Stimulated activated CD4-positive, alpha-beta T cell treated with anti-CD3 and anti-CD28 coated beads, Interleukin-15, amount 100 ng/mL, for 1 hour (primary cell): Measurements from ENCODE around the gene PDZD11.
"Not testable (repeated sequence)": the region's sequence is repeated elsewhere in the genome, so short reads cannot be mapped to it uniquely, and the experiment has no call there.

ENCODE experiments used
- DNase-seq, 2 donors: peaks; one replicate each; pipeline ENCODE4 v3.0.0-alpha.2; 2020; ENCODE audit warnings: low read depth in 1 of 2, low spot score in 1 of 2

The PDZD11 gene

GRCh38 chrX:70289793-70290770, at the start of gene PDZD11, which contains the start of gene KIF4A:
TSS of gene PDZD11 (minus strand) at chrX:70289927. CDS start at chrX:70289341, 586 bp downstream.
TSS of gene KIF4A (plus strand) at chrX:70290104. CDS start at chrX:70290459, 355 bp downstream.
- DNase-seq, result peak; percentile 43 to 56

GRCh38 chrX:70338290-70338689, 48.6 kb upstream of the PDZD11 start:
- no peak for DNase-seq

GRCh38 chrX:70336767-70337166, 47.0 kb upstream of the PDZD11 start:
- DNase-seq, result no peak

DNA sequence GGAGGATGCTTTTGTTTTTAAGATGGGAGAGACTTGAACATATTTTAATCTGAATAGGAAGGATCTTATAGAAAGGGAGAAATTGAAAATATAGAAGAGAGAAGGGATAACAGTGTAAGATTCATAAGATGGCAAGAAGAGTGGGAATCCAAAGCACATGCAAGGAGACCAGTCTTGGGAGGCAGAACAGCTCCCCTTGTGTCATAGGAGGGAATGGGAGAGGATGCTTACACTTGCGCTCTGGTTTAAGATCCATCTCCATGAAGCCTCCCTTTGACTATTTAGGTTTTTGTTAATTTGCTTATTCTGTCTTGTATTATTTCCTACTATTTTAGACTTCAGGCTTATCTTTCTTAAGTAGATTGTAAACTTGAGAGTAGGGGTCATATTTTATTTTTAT, 42.9 kb upstream of the PDZD11 start:
- no peak for DNase-seq

DNA sequence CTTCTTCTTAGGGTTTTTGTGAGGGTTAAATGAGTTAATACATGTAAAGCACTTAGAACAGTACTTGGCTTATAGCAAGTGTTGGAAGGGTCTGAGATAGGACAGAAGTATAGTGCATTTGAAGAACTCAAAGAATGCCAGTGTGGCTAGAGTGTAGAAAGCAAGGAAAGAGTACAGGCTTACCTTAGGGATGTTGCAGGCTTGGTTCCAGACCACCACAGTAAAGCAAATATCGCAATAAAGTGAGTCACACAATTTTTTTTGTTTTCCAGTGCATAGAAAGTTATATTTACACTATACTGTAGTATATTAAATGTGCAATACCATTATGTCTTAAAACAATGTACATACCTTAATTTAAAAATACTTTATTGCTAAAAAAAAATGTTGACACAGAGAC, 41.4 kb upstream of the PDZD11 start:
- no peak for DNase-seq

DNA sequence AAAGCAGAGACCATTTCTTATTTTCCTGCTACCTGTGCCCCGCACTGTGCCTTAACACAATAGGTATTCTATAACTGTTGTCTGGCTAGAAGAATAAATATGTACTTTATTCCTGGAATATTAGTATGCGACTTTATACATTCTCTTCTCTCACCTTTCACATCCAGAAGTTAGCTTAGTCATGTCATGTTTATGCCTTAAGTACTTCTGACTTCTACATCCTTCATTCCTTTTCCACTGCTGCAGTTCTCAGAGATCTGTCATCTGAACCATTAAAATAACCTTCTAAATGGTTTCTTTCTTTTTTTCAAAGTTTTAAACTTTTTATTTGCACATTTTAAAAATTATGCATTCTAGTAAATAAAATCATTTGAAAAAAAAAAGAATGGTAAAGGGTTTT, 34.6 kb upstream of the PDZD11 start:
- no peak for DNase-seq

DNA sequence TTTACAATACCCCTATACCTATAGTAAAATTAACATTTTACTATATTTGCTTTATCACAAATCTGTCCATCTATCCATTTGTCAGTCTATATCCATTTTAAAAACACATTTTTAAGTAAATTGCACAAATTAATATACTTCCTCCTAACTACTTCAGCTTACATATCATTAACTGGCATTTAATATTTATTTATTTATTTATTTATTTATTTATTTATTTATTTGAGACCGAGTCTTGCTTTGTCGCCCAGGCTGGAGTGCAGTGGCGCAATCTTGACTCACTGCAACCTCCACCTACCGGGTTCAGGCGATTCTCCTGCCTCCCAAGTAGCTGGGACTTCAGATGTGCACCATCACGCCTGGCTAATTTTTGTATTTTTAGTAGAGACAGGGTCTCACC, 33.9 kb upstream of the PDZD11 start:
- DNase-seq, result not testable (repeated sequence)

GRCh38 chrX:70322784-70323183, 33.1 kb upstream of the PDZD11 start:
- DNase-seq, result no peak

DNA sequence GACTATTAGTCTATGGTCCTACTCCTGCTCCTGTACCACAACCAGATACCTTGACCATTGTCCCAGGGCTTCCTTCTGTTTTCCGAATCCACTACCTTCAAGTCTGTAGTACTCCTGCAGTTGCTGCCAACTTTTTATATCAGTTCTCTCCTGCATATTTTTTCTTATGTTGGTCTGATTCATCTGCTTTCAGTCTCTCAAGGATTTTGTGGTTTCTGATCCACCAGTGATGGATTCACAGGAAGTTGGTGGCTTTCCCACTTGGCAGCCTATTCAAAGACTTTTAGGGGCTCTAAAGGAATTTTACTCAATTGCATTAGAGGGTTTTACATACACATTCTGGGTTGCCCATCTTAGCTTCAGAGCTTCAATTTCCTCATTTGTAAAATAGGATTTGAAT, 23.8 kb upstream of the PDZD11 start:
- DNase-seq, result no peak

- no peak for DNase-seq
These were observed 12.0 kb upstream of the PDZD11 start for GRCh38 chrX:70301716-70302115.

GRCh38 chrX:70293621-70294020, 3.9 kb upstream of the PDZD11 start:
- no peak for DNase-seq

- DNase-seq, result no peak
These were observed 3.1 kb upstream of the PDZD11 start for GRCh38 chrX:70292788-70293187.

- DNase-seq, result no peak
These were observed 447 bp downstream of the PDZD11 start for GRCh38 chrX:70289168-70289792.

DNA sequence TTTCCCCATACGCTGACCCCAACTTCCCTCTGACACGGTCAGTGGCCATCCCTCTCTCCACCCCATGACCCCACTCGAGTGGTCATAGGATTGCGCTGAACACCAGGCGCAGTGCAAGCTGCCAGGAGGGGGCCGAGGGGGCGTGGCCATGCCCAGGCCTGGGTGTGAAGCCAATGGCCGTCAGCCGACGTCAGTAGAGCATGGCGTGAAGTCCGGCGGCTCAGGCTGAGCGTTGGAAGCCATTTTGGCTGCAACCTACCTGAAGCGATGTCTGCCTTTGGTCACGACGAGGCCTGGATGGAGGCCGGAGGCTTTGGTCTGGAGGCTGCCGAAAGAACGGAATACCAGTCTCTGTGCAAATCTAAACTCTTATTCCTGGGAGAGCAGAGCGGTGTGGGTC, 7.8 kb downstream of the PDZD11 start, which contains the start of gene RAB41:
RAB41 (plus strand) TSS at position 222 of the 400 bp plus-strand sequence; CDS start at position 268, 46 bp downstream.
- no peak for DNase-seq

DNA sequence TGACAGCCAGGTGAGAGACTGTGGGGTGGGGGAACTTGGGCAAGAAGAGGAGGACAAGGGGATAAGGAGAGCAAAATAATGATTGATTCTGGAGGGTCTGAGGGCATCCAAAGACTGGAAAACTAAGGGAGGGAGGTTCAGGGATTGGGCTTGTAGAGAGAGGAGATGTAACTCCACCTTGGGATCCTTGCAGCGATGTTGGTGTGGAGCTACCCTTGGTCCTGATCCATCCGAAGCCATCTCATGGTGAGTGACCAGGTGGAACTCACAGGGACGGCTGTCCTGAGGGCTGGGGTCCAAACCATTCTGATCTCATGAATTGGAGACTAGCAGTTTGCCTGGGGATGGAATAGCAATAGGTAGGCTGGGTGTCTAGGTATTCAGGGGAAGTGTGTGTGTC, 9.2 kb downstream of the PDZD11 start:
- DNase-seq, result no peak

GRCh38 chrX:70279081-70279480, 10.6 kb downstream of the PDZD11 start:
- DNase-seq, result no peak

DNA sequence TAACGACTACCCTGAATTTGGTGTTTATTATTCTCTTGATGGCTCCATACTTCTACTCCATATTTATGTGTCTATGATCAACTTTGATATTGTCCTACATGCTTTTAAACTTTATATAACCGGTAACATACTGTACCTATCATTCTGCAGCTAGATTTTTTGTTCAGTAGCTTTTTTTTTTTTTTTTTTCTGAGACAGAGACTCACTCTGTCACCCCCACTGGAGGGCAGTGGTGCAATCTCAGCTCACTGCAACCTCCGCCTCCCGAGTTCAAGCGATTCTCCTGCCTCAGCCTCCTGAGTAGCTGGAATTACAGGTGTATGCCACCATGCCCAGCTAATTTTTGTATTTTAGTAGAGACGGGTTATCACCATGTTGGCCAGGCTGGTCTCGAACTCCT, 15.7 kb downstream of the PDZD11 start:
- DNase-seq, result not testable (repeated sequence)

GRCh38 chrX:70268034-70268433, 21.7 kb downstream of the PDZD11 start, which contains the start of gene ARR3:
TSS of gene ARR3 (plus strand) at chrX:70268334. CDS start at chrX:70269386, 1,052 bp downstream.
- no peak for DNase-seq

DNA sequence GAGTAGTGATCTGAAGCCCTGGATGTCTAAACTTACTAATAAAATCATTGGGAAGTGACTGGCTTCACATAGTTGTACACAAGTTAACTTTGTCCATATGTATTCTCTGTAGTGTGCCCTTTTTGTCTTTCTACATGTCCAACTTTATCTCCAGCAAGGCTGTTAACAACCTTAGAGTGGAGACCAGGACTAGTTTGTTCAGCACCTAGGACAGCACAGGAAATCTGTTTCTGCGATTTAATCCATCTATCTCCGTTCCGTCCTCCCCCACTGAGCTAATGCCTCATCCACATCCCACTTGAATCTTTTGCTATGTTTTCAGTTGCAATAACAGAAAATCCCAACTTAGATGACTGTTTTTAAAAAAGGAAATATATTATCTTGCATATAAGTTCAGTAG, 24.9 kb downstream of the PDZD11 start:
- no peak for DNase-seq

- DNase-seq, result peak in 1 of 2 donors; percentile 1
These were observed 26.7 kb downstream of the PDZD11 start for GRCh38 chrX:70262952-70263567.

- no peak for DNase-seq
These were observed 29.6 kb downstream of the PDZD11 start, which contains the start of gene P2RY4 for GRCh38 chrX:70260104-70260503. TSS of gene P2RY4 (minus strand) at chrX:70260204. CDS start at chrX:70259624, 580 bp downstream.
